IPS-20b (cell line): Measurements from ENCODE around the gene SEPSECS.

Experiments
- H3K27ac ChIP-seq: one replicate; pipeline ENCODE4 v1.5.1; 2013; ENCODE audit warnings: low read length
- H3K27me3 ChIP-seq: 2 replicates; pipeline ENCODE4 v1.6.1; 2013; ENCODE audit warnings: mild to moderate bottlenecking, low read length, inconsistent platforms; ENCODE audit not compliant: insufficient read depth
- H3K36me3 ChIP-seq: 2 replicates; pipeline ENCODE4 v1.6.1; 2013; ENCODE audit warnings: low read depth, mild to moderate bottlenecking, inconsistent platforms, low read length, moderate library complexity; ENCODE audit not compliant: insufficient read depth
- H3K4me1 ChIP-seq: 2 replicates; pipeline ENCODE4 v1.6.1; 2013; ENCODE audit warnings: mild to moderate bottlenecking, control low read depth, inconsistent platforms, low read length, moderate library complexity; ENCODE audit not compliant: insufficient read depth
- H3K4me3 ChIP-seq: 2 replicates; pipeline ENCODE4 v1.5.1; 2013; ENCODE audit warnings: mild to moderate bottlenecking, low read length, inconsistent platforms
- H3K9ac ChIP-seq: 2 replicates; pipeline ENCODE4 v1.6.1; 2013; ENCODE audit warnings: low read depth, mild to moderate bottlenecking, inconsistent platforms, low read length, moderate library complexity
- H3K9me3 ChIP-seq: 2 replicates; pipeline ENCODE4 v1.6.1; 2013; ENCODE audit warnings: mild to moderate bottlenecking, low read depth, low read length, inconsistent platforms; ENCODE audit not compliant: insufficient read depth

SEPSECS gene

DNA sequence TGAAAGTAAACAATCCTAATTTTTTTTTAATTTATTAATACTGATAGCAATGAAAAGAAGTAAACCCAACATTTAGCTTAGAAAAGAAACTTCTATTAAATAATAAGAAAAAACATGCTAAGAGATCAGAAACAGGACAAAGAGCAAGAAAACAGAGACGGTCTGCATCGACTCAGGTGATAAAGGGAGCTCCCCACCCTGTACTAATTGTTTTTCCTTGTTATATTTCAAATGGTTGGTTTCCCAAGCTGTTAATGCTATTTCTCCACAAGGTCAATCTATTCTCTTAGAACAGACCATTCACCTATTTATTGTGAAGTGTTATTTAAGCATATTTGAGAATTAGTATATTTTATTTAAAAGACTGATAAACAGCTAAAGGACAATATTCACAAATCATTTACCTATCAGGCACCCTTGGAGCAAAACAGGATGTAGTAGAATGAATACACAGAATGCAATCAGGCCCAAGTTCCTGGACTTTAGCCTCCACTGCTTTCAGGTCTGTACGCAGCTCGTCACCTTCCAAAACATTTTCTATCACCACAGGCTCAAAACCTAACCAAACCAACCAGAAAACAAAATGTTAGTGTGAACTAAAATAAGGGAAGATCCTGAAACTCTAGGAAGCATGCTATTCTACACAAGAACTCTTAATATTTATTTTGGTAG, 5.5 kb downstream of the SEPSECS start:
- Histone ChIP-seq H3K27me3 (no peaks in the 10 kb centered on the region), H3K4me1 (peaks cover 3% of the 10 kb centered on the region; the same call in 1 of the 2 replicates), H3K36me3 (0 out of 2 replicates have a peak, but pooled peaks cover 4% of the 10 kb centered on the region), H3K9me3 (no peaks in the 10 kb centered on the region), H3K27ac (no peak overlapping the region), H3K9ac (no peak overlapping the region), H3K4me3 (no peak overlapping the region)

DNA sequence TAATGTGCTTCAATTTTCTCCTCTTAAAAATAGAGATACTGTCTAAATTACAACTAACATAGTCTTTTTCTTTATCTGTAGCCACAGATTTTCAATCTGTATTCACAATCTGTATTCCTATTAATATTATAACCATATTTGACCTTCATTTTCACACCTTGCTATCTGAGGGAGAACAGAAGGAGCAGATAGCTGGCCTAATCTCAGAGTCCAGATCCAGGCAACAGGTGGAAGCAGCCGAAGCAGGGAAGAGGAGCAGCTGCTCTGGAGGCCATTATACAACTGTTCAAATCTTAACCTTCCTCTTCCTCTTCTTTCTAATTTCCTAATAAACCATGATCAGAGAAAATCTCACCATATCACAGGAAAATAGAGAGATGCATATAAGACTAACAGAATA, 14.2 kb downstream of the SEPSECS start:
- no peaks in the 10 kb centered on the region for H3K27me3 ChIP-seq
- no peaks in the 10 kb centered on the region for H3K36me3 ChIP-seq
- no peak overlapping the region for H3K27ac ChIP-seq

DNA sequence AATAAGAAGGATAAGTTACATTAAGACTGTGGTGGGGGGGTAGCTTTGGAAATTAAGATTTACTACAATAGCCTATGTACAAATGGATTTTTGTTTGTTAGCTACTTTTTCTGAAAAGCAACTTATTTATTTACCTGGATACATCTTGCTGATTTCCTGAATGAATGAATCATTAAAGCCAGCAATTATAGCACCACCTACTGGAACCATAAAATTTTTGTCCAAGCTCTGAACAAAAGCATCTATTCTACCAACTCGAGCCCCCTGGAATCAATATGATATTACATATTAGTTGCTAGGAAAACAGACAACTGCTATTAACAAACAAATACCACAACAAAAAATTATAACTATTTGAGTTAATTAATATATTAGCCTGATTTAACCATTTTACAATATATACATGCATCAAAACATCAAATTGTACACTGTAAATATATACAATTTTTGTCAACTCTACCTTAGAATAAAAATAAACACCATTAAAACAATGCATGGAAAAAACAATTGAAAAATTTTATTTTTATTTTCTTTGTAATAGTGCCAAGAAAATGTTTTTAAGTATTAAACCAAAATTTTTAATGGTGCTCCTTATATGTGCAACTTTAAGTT, 15.3 kb downstream of the SEPSECS start:
- Histone ChIP-seq H3K4me1 (no peaks in the 10 kb centered on the region), H3K27me3 (no peaks in the 10 kb centered on the region), H3K36me3 (no peaks in the 10 kb centered on the region), H3K9me3 (no peaks in the 10 kb centered on the region), H3K4me3 (no peak overlapping the region), H3K9ac (no peak overlapping the region), H3K27ac (no peak overlapping the region)

More for the DNA sequence above, 14.2 kb downstream of the SEPSECS start:
- Histone ChIP-seq H3K4me1 (no peaks in the 10 kb centered on the region), H3K9me3 (no peaks in the 10 kb centered on the region), H3K4me3 (no peak overlapping the region), H3K9ac (no peak overlapping the region)

DNA sequence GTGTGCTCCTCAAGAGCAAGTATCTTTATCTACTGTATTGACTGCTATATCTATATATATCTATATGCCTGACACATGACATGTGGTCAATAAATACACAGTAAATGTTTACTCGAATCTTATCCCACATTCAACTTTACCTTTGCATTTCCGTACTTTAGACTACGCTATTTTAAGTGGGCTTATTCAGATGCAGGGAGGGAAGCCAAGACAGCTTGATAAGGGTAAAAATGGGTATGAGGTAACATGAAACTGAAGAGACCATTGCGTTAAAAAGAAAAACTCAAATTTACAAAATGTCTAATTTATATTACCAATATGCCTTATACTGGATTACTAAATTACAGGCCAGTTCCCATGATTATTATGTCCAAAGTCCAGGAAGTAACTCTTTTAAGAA, 17.8 kb downstream of the SEPSECS start:
- H3K4me1 ChIP-seq, result no peaks in the 10 kb centered on the region
- no peaks in the 10 kb centered on the region for H3K27me3 ChIP-seq
- no peak overlapping the region for H3K4me3 ChIP-seq
- no peak overlapping the region for H3K27ac ChIP-seq
- no peaks in the 10 kb centered on the region for H3K9me3 ChIP-seq
- H3K9ac ChIP-seq, result no peak overlapping the region
- H3K36me3 ChIP-seq, result no peaks in the 10 kb centered on the region

DNA sequence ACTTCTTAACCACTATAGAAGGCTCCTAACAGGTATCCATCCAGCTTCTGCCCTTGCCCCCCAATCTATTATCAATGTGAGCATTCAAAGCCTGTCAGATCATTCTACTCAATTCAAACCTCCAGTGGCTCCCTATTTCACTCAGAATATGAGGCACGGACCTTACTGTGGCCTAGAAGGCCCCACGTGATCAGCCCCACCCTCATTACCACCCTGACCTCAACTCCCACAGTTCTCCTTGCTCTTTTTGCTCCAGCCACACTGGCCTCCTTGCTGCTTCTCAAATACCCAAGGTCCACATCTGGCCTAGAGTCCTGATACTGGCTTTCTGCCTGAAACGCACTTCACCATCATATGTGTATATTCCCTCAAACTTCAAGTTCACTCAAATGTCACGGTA, 18.7 kb downstream of the SEPSECS start:
- Histone ChIP-seq H3K36me3 (no peaks in the 10 kb centered on the region), H3K4me3 (no peak overlapping the region), H3K9me3 (no peaks in the 10 kb centered on the region), H3K9ac (no peak overlapping the region), H3K27me3 (no peaks in the 10 kb centered on the region), H3K4me1 (no peaks in the 10 kb centered on the region), H3K27ac (no peak overlapping the region)

DNA sequence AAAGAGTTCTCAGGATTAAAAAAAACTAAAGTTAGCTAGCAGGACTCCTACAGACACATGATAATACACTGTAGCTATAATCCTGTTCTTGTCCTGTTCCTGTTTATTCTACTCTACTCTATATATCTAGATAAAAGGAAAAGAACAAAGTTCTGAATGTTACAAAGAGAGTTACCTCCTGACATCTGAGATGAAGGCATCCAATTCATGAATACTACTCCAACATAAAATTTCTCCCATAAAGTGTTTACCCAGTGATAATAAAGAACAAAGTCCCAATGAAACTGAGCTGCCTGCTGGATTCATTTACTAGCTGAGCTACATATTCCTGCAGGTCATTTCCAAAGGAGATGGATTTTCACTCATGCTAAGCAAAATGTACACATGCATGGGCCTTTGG, 27.1 kb downstream of the SEPSECS start:
- Histone ChIP-seq H3K27me3 (no peaks in the 10 kb centered on the region), H3K4me1 (peaks cover 37% of the 10 kb centered on the region; the same call in 1 of the 2 replicates), H3K9ac (no peak overlapping the region), H3K9me3 (no peaks in the 10 kb centered on the region), H3K36me3 (no peaks in the 10 kb centered on the region), H3K27ac (no peak overlapping the region), H3K4me3 (no peak overlapping the region)

DNA sequence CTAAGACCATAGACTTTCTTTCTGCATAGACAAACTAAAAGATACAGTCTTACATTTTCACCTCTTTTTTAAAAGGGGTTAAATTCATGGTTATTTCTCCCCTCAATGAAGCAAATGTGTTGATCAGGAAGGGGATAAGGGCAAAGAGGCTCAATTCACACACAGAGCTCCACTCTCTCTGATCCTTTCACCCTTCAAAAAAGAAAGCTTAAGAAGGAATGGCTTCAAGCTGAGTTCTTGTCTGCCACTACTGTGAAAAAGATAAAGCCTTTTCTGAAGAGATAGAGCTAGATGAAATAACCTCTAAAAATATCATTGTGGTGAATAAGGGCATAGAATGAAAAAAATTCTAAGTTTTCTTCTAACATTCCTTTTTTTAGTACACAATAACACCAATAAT, 28.3 kb downstream of the SEPSECS start:
- Histone ChIP-seq H3K4me1 (peaks cover 37% of the 10 kb centered on the region; the same call in 1 of the 2 replicates), H3K4me3 (peak overlapping the region; percentile 52; the same call in 1 of the 2 replicates)

DNA sequence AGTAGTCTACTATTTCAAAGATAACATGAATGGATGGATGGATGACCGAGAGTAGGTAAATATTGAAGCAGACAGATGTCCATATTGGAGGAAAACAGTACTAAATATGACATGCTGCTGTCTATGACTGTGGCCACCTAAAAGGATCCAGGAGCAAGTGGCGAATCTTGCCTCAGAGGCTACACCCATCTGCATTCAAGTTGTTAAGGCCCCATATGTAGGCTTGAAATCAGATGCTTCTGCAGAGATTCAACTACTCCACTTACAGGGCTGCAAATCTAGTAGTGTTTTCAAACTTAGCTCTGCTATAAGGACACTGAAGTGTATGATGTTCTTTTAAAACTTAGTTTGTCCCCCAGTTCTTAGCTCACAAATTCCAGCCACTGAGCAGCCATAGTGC, 28.9 kb downstream of the SEPSECS start:
- no peaks in the 10 kb centered on the region for H3K36me3 ChIP-seq
- no peak overlapping the region for H3K9ac ChIP-seq
- H3K27ac ChIP-seq, result no peak overlapping the region
- no peaks in the 10 kb centered on the region for H3K27me3 ChIP-seq
- peak overlapping the region; percentile 52; the same call in 1 of the 2 replicates for H3K4me3 ChIP-seq
- H3K9me3 ChIP-seq, result no peaks in the 10 kb centered on the region
- peaks cover 37% of the 10 kb centered on the region; the same call in 1 of the 2 replicates for H3K4me1 ChIP-seq

More for the DNA sequence above, 28.3 kb downstream of the SEPSECS start:
- Histone ChIP-seq H3K36me3 (no peaks in the 10 kb centered on the region), H3K9ac (no peak overlapping the region), H3K27me3 (no peaks in the 10 kb centered on the region), H3K27ac (no peak overlapping the region), H3K9me3 (no peaks in the 10 kb centered on the region)

DNA sequence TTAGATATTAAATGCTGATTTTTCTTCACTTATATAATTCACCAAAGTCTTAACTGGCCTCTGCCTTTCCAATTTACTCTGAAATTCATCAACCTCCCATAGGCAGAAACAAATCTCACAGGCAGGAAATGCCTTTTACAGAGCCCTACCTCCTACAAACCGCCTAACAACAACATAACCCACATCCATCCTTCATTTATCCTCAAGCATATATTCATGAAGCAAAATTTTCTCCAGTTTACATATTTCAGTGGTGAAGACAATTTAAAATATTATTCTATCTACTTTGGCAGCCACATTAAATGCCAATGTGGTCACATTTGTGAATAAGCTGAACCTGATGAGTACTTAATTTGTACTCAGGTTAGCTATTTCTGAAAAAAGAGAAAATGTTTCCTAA, 30.3 kb downstream of the SEPSECS start:
- H3K4me1 ChIP-seq, result peaks cover 37% of the 10 kb centered on the region; the same call in 1 of the 2 replicates
- H3K27me3 ChIP-seq, result no peaks in the 10 kb centered on the region
- H3K27ac ChIP-seq, result no peak overlapping the region
- no peaks in the 10 kb centered on the region for H3K9me3 ChIP-seq
- no peak overlapping the region for H3K4me3 ChIP-seq
- H3K36me3 ChIP-seq, result no peaks in the 10 kb centered on the region
- H3K9ac ChIP-seq, result no peak overlapping the region

DNA sequence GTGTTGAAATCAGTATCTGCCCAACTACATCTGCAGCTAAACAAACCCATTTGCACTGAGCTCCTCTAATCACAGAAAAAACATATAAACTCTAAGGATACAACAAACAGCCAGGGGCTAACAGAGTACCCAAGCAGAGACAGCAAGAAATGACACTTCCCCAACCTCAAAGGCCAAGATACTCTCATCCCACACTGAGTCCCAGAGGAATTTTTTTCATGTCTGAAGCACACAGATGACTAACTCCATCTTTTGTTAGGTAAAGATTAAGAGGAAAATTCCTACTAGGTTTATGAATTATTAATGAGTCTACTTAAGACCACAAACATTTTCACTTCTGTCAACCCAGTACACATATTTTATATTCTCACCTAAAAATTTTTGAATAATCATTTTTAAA, 31.6 kb downstream of the SEPSECS start:
- no peak overlapping the region for H3K27ac ChIP-seq
- no peaks in the 10 kb centered on the region for H3K36me3 ChIP-seq
- no peak overlapping the region for H3K4me3 ChIP-seq
- H3K9me3 ChIP-seq, result no peaks in the 10 kb centered on the region
- no peaks in the 10 kb centered on the region for H3K27me3 ChIP-seq
- H3K4me1 ChIP-seq, result peaks cover 37% of the 10 kb centered on the region; the same call in 1 of the 2 replicates
- no peak overlapping the region for H3K9ac ChIP-seq

DNA sequence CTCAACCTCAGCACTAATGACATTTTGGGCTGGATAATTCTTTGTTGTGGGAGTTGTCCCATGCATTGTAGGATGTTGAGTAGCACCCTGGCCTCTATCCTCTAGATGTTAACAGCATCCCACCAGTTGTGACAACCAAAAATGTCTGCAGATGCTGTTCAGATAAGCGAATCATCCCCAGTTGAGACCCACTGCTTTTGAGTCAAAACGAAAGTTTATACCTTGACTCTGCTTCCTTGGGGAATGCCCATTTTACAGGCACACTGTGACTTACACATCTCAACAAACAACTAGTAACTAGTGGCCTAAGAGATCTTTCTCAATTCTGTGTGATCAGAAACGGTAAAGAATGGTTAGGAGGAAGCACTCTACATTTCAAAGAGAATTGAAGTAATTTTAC, 37.0 kb downstream of the SEPSECS start:
- H3K27me3 ChIP-seq, result no peaks in the 10 kb centered on the region
- H3K9me3 ChIP-seq, result no peaks in the 10 kb centered on the region
- no peaks in the 10 kb centered on the region for H3K36me3 ChIP-seq

More for the DNA sequence above, 37.0 kb downstream of the SEPSECS start:
- no peak overlapping the region for H3K4me3 ChIP-seq
- H3K9ac ChIP-seq, result no peak overlapping the region
- no peaks in the 10 kb centered on the region for H3K4me1 ChIP-seq
- no peak overlapping the region for H3K27ac ChIP-seq
